Measurements from ENCODE around the gene VAV3. TPM values are rescaled to one million over a fixed set of nuclear protein-coding genes. Genes with fewer than 3 reads are reported as not detected.

The VAV3 gene
- polyA plus RNA-seq, 1 donor (not counting 4 experiments of a cell fraction or from before 2014, with no cell fraction given), result 19.6 TPM

- no peaks in the 10 kb centered on the region for H3K79me2 ChIP-seq (ENCODE audit: control insufficient read depth, insufficient read depth, low read length)
- no peaks in the 10 kb centered on the region for H3K27me3 ChIP-seq (ENCODE audit: control insufficient read depth, extremely low read depth, insufficient read depth, low read length)
- H3K9me1 ChIP-seq (ENCODE audit: control insufficient read depth, extremely low read depth, insufficient read depth, low read length), result no peaks in the 10 kb centered on the region
- H4K20me1 ChIP-seq (ENCODE audit: control insufficient read depth, extremely low read depth, insufficient read depth, low read length), result peaks cover 4% of the 10 kb centered on the region
- no peak overlapping the region for H3K4me2 ChIP-seq (ENCODE audit: control insufficient read depth, extremely low read depth, insufficient read depth, low read depth, low read length)
- no peak overlapping the region for H3K27ac ChIP-seq (ENCODE audit: control insufficient read depth, insufficient read depth, low read length)
- DNase-seq (ENCODE audit: low read depth, low spot score), result no peak
- no peak overlapping the region for H3K9ac ChIP-seq (ENCODE audit: control insufficient read depth, extremely low read depth, insufficient read depth, low read length)
- no peak overlapping the region for H2AFZ ChIP-seq (ENCODE audit: control insufficient read depth, low read length)
- no peak for FAIRE-seq
- no peak overlapping the region for H3K4me3 ChIP-seq (ENCODE audit: control insufficient read depth in 2 of 3, extremely low read depth in 1 of 3, insufficient read depth in 2 of 3, low read depth in 1 of 3, low read length in 3 of 3)
- TF ChIP-seq, protein P1, sequence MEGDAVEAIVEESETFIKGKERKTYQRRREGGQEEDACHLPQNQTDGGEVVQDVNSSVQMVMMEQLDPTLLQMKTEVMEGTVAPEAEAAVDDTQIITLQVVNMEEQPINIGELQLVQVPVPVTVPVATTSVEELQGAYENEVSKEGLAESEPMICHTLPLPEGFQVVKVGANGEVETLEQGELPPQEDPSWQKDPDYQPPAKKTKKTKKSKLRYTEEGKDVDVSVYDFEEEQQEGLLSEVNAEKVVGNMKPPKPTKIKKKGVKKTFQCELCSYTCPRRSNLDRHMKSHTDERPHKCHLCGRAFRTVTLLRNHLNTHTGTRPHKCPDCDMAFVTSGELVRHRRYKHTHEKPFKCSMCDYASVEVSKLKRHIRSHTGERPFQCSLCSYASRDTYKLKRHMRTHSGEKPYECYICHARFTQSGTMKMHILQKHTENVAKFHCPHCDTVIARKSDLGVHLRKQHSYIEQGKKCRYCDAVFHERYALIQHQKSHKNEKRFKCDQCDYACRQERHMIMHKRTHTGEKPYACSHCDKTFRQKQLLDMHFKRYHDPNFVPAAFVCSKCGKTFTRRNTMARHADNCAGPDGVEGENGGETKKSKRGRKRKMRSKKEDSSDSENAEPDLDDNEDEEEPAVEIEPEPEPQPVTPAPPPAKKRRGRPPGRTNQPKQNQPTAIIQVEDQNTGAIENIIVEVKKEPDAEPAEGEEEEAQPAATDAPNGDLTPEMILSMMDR (optimal IDR thresholded peaks at IDR 0.05 in 1 of 3, IDR thresholded peaks at IDR 0.05 in 1 of 3, conservative IDR thresholded peaks at IDR 0.05 in 1 of 3; ENCODE audit: extremely low read depth in 1 of 3, insufficient read depth in 2 of 3, low read length in 3 of 3), result no peak
- TF ChIP-seq EZH2 (IDR thresholded peaks at IDR 0.05; ENCODE audit: low read length), result no peak
- H3K9me3 ChIP-seq (ENCODE audit: control insufficient read depth, low read depth, low read length), result no peaks in the 10 kb centered on the region
- no peaks in the 10 kb centered on the region for H3K36me3 ChIP-seq (ENCODE audit: control insufficient read depth in 2 of 2, extremely low read depth in 1 of 2, insufficient read depth in 2 of 2, low read length in 2 of 2)
- H3K4me1 ChIP-seq (ENCODE audit: control insufficient read depth, extremely low read depth, insufficient read depth, low read length), result peaks cover 12% of the 10 kb centered on the region
- dilution Hi-C loops (cut with MboI; ENCODE audit: extremely low pct_ligation_motif_present, low sequenced_read_pairs), result no loop called here
Observed at GRCh38 chr1:107941123-107941522, 23.9 kb downstream of the VAV3 start.

GRCh38 chr1:107940701-107941100 is 24.3 kb downstream of the VAV3 start:
- no peak for FAIRE-seq
- dilution Hi-C loops (cut with MboI; ENCODE audit: extremely low pct_ligation_motif_present, low sequenced_read_pairs), result no loop called here
- TF ChIP-seq EZH2 (IDR thresholded peaks at IDR 0.05; ENCODE audit: low read length), result no peak
- TF ChIP-seq, protein P1 (optimal IDR thresholded peaks at IDR 0.05 in 1 of 3, IDR thresholded peaks at IDR 0.05 in 1 of 3, conservative IDR thresholded peaks at IDR 0.05 in 1 of 3; ENCODE audit: extremely low read depth in 1 of 3, insufficient read depth in 2 of 3, low read length in 3 of 3), result no peak

More at GRCh38 chr1:107940701-107941100, 24.3 kb downstream of the VAV3 start:
- no peaks in the 10 kb centered on the region for H3K79me2 ChIP-seq (ENCODE audit: control insufficient read depth, insufficient read depth, low read length)
- H2AFZ ChIP-seq (ENCODE audit: control insufficient read depth, low read length), result no peak overlapping the region
- no peak for DNase-seq (ENCODE audit: low read depth, low spot score)
- H3K9me3 ChIP-seq (ENCODE audit: control insufficient read depth, low read depth, low read length), result no peaks in the 10 kb centered on the region
- H3K4me3 ChIP-seq (ENCODE audit: control insufficient read depth in 2 of 3, extremely low read depth in 1 of 3, insufficient read depth in 2 of 3, low read depth in 1 of 3, low read length in 3 of 3), result no peak overlapping the region
- peaks cover 4% of the 10 kb centered on the region for H4K20me1 ChIP-seq (ENCODE audit: control insufficient read depth, extremely low read depth, insufficient read depth, low read length)
- peaks cover 12% of the 10 kb centered on the region for H3K4me1 ChIP-seq (ENCODE audit: control insufficient read depth, extremely low read depth, insufficient read depth, low read length)
- H3K27ac ChIP-seq (ENCODE audit: control insufficient read depth, insufficient read depth, low read length), result no peak overlapping the region
- H3K9me1 ChIP-seq (ENCODE audit: control insufficient read depth, extremely low read depth, insufficient read depth, low read length), result no peaks in the 10 kb centered on the region
- H3K36me3 ChIP-seq (ENCODE audit: control insufficient read depth in 2 of 2, extremely low read depth in 1 of 2, insufficient read depth in 2 of 2, low read length in 2 of 2), result no peaks in the 10 kb centered on the region
- no peak overlapping the region for H3K9ac ChIP-seq (ENCODE audit: control insufficient read depth, extremely low read depth, insufficient read depth, low read length)
- no peak overlapping the region for H3K4me2 ChIP-seq (ENCODE audit: control insufficient read depth, extremely low read depth, insufficient read depth, low read depth, low read length)
- H3K27me3 ChIP-seq (ENCODE audit: control insufficient read depth, extremely low read depth, insufficient read depth, low read length), result no peaks in the 10 kb centered on the region
